Esophagus squamous epithelium (tissue), 5 donors: Measurements from ENCODE around the gene GPR137. TPM values are rescaled to one million over a fixed set of nuclear protein-coding genes. Genes with fewer than 3 reads are reported as not detected.

Experiments
- DNase-seq: peaks from one replicate; lab custom pipeline; 2025; lab: John Stamatoyannopoulos, UW
- H3K27ac ChIP-seq, 4 donors: fragments of 200-600 bp; sonication (generic); one replicate each; pipeline ENCODE4 v1.5.1; 2016 to 2019; ENCODE audit warnings: mild to moderate bottlenecking in 1 of 4
- H3K27me3 ChIP-seq, 4 donors: fragments of 200-600 bp; sonication (generic); 1 replicate in 3 of 4; 2 replicates in 1 of 4; pipeline versions ENCODE4 v1.5.1 to v1.6.0; 2017 to 2021; ENCODE audit warnings: antibody characterized with exemption in 1 of 4
- H3K36me3 ChIP-seq, 3 donors: fragments of 200-600 bp; sonication (generic); one replicate each; pipeline ENCODE4 v1.5.1; 2016 to 2019
- H3K4me1 ChIP-seq, 3 donors: fragments of 200-600 bp; sonication (generic); one replicate each; pipeline ENCODE4 v1.5.1; 2017 to 2019
- H3K4me3 ChIP-seq, 4 donors: fragments of 200-600 bp; sonication (generic); 1 replicate in 3 of 4; 2 replicates in 1 of 4; pipeline ENCODE4 v1.5.1; 2016 to 2019; ENCODE audit warnings: mild to moderate bottlenecking in 2 of 4, moderate library complexity in 1 of 4
- H3K9me3 ChIP-seq, 3 donors: fragments of 200-600 bp; sonication (generic); one replicate each; pipeline ENCODE4 v1.5.1; 2016 to 2019
- POLR2A ChIP-seq, 4 donors: fragments of 450-650 bp; IDR thresholded peaks; one replicate each; pipeline ENCODE4 v1.6.1; 2017; ENCODE audit warnings: antibody characterized with exemption in 4 of 4, mild to moderate bottlenecking in 4 of 4, moderate library complexity in 3 of 4
- WGBS, 2 donors: methylation state at CpG; one replicate each; pipeline ENCODE4 v1.1.5; 2018; 5-methylcytosine and 5-hydroxymethylcytosine counted together
- intact Hi-C: fragments of 100-400 bp; cut with DNase I; formaldehyde crosslinking; loops from one replicate; pipeline ENCODE4 v1.15.0; 2022
- total RNA-seq, 4 donors: library from RNA; depleted of rRNA; stranded (reverse); fragments of >200 nt; gene quantifications; one replicate each; pipeline ENCODE4 v1.1.0, GENCODE V29; 2016
- TF ChIP-seq, protein P1 (sequence below), 6 experiments: fragments of 450-650 bp in 4 of 6; fragments of 200-600 bp in 2 of 6; sonication (generic) in 2 of 6; IDR thresholded peaks; one replicate each; pipeline ENCODE4 v1.5.1; 2016 to 2019; ENCODE audit warnings: antibody characterized with exemption in 6 of 6, mild to moderate bottlenecking in 4 of 6, moderate library complexity in 4 of 6
- donor health status: DM: yes; HTN: yes; CAD: no.

The GPR137 gene
- total RNA-seq, 4 donors from 2014 or later: 17.5 to 19.9 (median 19.2) TPM

DNA sequence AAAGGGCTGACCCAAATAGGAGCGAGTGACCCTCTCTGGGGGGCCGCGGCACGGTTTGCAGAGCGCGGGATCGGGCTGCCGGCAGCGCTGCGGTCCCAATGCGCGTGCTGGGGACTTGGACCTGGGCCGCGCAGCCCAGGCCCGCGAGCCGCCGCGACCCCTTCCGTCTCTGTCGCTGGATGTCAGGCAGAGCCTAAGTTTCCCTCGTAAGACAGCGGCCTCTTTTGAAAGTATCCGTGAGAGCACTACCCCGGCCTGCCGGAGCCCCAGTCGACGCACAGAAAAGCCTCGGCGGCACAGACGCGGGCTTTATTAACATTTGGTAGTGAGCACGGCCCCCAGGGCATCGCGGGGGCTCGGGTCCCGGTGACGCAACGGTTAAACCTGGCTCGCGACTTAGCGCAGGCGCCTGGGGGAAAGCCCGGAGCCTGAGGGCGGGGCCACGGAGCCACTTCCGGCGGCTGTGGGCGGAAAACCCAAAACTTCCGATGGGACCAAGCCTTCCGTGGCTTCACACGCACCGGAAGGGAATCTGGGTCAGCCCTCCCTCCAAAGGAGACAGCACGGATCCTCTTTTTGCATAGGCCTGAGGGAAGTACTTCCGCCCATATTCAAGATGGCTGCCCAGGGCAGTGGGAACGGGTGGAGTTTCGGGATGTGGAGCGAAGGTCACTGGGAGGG, 16.0 kb upstream of the GPR137 start:
- H3K4me3 ChIP-seq: peak overlapping the region; percentile 58 to 87 (median 76)
- TF ChIP-seq, protein P1, sequence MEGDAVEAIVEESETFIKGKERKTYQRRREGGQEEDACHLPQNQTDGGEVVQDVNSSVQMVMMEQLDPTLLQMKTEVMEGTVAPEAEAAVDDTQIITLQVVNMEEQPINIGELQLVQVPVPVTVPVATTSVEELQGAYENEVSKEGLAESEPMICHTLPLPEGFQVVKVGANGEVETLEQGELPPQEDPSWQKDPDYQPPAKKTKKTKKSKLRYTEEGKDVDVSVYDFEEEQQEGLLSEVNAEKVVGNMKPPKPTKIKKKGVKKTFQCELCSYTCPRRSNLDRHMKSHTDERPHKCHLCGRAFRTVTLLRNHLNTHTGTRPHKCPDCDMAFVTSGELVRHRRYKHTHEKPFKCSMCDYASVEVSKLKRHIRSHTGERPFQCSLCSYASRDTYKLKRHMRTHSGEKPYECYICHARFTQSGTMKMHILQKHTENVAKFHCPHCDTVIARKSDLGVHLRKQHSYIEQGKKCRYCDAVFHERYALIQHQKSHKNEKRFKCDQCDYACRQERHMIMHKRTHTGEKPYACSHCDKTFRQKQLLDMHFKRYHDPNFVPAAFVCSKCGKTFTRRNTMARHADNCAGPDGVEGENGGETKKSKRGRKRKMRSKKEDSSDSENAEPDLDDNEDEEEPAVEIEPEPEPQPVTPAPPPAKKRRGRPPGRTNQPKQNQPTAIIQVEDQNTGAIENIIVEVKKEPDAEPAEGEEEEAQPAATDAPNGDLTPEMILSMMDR (IDR thresholded peaks at IDR 0.05): peak in 3 of 6 experiments; percentile 7 to 27 (median 10)
- TF ChIP-seq POLR2A (IDR thresholded peaks at IDR 0.05): peak in 3 of 4 donors; percentile 17 to 55 (median 29)
- intact Hi-C loops: no loop called here
- no peaks in the 10 kb centered on the region for H3K9me3 ChIP-seq
- peaks cover 31 to 63% (median 32%) of the 10 kb centered on the region in 3 donors for H3K4me1 ChIP-seq
- H3K36me3 ChIP-seq: peaks cover 4 to 30% (median 9%) of the 10 kb centered on the region in 3 donors
- H3K27ac ChIP-seq: peak overlapping the region; percentile 98 to 99 (median 98)
- DNase-seq: peak; percentile 83
- H3K27me3 ChIP-seq: no peaks in the 10 kb centered on the region
- 0% methylated on average over 6 to 12 of the region's 58 CpGs for WGBS, 2 donors

DNA sequence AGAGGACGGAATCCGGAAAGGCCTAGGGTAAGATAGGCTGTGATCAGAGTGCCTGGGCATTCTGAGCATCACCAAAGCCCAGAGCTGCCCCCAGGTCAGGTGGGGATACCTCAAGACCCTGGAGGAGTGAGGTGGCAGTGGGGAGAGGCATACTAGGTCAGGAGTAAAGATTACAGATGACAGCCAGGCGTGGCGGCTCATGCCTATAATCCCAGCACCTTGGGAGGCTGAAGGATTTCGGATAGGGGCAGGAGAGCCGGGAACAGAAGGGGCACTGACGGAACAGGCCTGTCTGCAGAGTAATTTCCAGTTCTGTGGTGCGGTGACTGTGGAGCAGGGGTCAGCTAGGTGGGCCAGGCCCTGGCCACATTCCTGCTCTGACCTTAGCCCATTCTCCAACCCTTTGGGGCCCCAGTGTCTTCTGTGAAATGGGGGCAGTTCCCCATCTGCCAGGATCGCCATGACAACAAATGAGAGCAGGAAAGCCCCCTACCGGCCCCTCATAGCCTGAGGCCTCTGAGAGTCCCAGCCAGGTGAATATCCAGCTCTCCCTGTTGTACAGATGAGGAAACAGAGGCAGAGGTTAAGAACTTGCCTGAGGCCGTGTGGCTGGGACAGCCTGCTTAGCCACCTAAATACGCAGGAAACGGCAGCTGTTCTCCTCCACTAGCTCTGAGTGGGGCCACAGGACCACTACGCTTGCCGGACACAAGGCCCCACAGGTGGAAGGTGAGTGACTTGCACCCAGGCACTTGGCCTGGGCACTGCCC, 10.4 kb upstream of the GPR137 start:
- no peaks in the 10 kb centered on the region for H3K27me3 ChIP-seq
- 90 to 93% methylated on average over 9 to 11 of the region's 15 CpGs for WGBS, 2 donors
- intact Hi-C loops: no loop called here
- H3K36me3 ChIP-seq: peaks cover 0 to 52% (median 9%) of the 10 kb centered on the region in 3 donors
- peak overlapping the region in 2 of 4 donors; percentile 66 to 81 for H3K27ac ChIP-seq
- no peaks in the 10 kb centered on the region for H3K9me3 ChIP-seq
- TF ChIP-seq POLR2A (IDR thresholded peaks at IDR 0.05): no peak
- TF ChIP-seq, protein P1 (IDR thresholded peaks at IDR 0.05): no peak
- H3K4me1 ChIP-seq: peaks cover 13 to 54% (median 17%) of the 10 kb centered on the region in 3 donors
- no peak overlapping the region for H3K4me3 ChIP-seq
- DNase-seq: no peak

DNA sequence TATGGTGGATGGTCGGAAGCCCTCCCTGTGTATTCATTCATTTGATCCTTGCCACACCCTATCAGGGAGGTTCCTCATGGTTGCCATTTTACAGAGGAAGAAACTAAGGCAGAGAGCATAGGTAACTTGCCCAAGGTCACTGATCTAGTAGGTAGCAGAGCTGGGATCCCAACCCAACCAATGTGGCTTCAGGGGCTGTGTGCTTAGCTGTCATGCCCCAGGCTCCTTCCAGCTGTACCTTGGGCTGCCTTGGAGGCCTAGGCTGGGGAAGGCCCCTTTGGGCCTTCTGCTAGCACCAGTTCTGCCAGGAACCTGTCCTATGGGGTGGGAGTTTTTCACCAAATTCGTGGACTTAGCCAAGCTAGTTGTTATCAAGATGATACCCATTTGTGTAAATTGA, 9.8 kb upstream of the GPR137 start:
- peak overlapping the region in 2 of 4 donors; percentile 66 to 81 for H3K27ac ChIP-seq
- H3K4me3 ChIP-seq: no peak overlapping the region
- peaks cover 0 to 57% (median 9%) of the 10 kb centered on the region in 3 donors for H3K36me3 ChIP-seq
- H3K27me3 ChIP-seq: no peaks in the 10 kb centered on the region
- intact Hi-C loops: no loop called here
- no peaks in the 10 kb centered on the region for H3K9me3 ChIP-seq
- TF ChIP-seq, protein P1 (IDR thresholded peaks at IDR 0.05): no peak
- TF ChIP-seq POLR2A (IDR thresholded peaks at IDR 0.05): no peak
- no peak for DNase-seq
- WGBS, 2 donors: 100% methylated on average over 1 to 2 of the region's 2 CpGs
- H3K4me1 ChIP-seq: peaks cover 13 to 54% (median 17%) of the 10 kb centered on the region in 3 donors

DNA sequence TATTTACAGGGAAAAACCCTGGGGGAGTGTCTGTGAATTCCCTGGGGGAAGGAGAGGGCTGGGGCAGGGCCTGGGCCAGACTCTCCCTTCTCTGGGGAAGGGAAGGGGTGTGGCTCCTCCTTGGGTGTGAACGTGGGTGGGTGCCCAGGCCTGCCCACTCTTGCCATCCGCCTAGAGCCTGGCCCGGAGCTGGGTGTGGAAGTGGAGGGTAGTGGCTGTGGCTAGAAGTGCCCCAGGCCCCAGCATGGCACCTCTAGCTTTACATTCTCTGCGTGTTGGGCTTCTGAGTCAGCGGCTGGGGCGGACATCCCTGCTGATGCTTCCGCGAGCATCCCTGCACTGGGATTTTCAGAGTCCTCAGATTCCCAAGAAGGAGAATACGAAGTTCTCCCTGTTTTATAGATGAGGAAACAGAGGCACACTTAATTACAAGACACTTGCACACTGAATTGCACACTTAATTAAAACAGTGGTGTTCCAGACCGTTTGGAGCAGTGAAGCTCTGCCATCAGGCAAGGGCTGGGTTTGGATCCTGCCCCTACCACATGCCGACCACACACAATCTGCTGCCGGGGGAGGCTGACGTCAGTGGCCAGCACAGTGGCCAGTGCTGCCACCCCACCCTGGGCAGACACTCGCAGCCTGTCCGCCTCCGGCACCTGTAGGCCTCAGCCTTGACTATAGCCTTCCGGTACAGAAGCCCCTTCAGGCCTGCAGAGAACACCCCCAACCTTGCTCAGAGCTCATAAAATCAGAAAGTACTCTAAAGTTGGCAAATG, 8.8 kb upstream of the GPR137 start:
- DNase-seq: no peak
- no peaks in the 10 kb centered on the region for H3K27me3 ChIP-seq
- H3K27ac ChIP-seq: peak overlapping the region; percentile 38 to 81 (median 60)
- no peak overlapping the region for H3K4me3 ChIP-seq
- H3K9me3 ChIP-seq: no peaks in the 10 kb centered on the region
- peaks cover 9 to 58% (median 14%) of the 10 kb centered on the region in 3 donors for H3K4me1 ChIP-seq
- TF ChIP-seq POLR2A (IDR thresholded peaks at IDR 0.05): no peak
- TF ChIP-seq, protein P1 (IDR thresholded peaks at IDR 0.05): no peak
- 51 to 70% methylated on average over 13 to 14 of the region's 17 CpGs for WGBS, 2 donors
- intact Hi-C loops: no loop called here
- peaks cover under 1 to 66% (median 9%) of the 10 kb centered on the region in 3 donors for H3K36me3 ChIP-seq
